Measurements from ENCODE around the gene PARD6B.
"Not testable (repeated sequence)": the region's sequence is repeated elsewhere in the genome, so short reads cannot be mapped to it uniquely, and the experiment has no call there.

The PARD6B gene

DNA sequence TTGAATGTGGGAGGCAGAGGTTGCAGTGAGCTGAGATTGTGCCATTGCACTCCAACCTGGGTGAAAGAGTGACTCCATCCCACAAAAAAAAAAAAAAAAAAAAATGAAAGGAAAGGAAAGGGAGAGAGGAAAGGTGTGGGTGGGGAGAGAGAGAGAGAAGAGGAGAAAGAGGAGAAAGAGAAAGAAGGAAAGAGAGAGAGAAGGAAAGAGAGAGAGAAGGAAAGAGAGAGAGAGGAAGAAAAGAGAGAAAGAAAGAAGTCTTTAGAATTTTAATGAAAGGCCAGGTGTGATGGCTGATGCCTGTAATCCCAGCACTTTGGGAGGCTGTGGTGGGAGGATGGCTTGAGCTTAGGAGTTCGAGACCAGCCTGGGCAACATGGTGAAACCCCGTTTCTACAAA is 55.8 kb downstream of the PARD6B start:
- no peak for DNase-seq
- in situ Hi-C loops (cut with HindIII; ENCODE audit: low pct_ligation_motif_present, low pct_unique_long_range_greater_than_20kb, low sequenced_read_pairs): no loop called here

DNA sequence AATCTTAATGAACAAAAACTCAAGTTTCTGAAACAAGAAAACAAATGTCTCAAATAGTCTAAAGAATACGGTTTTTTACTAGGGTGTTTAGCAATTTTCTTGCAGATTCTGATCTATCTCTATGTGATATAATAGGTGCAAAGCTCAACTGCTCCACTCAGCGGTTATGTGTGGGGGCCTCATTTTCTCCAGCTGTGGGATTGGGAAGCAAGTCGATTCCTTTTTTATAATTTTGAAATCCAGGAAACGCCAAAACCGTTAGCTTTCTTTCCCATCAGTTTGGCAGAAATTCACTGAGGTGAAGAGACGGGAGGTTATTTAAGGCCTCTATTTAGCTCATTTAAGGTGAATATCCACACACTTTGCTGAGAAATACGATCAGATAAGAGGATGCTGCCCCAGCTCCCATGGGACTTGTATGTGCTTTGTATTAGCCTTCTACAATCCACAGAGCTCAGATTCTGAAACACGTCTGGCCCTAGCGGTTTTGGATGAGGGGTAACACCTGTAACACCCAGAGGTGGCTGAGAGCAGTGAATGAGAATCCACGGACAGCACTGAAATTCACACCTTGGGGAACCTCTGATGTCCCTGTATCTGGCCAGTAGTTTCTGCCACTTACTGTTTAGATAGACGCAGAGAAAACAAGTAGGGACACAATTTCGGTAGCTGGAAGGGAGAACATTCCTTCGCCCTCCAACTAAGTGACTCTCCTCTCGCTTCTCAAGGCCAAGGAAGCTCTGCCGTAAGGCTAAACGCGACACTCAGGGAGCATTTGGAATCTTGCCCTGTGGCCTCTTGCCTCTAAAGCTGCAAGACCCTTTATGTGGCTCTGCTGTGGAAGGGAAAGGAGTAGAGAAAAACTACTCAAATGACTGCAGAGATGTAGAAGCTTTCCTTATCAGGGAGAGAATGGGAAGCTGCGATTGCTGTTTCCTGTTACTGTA is 56.9 kb downstream of the PARD6B start:
- in situ Hi-C loops (cut with HindIII; ENCODE audit: low pct_ligation_motif_present, low pct_unique_long_range_greater_than_20kb, low sequenced_read_pairs): no loop called here
- DNase-seq: peak; percentile 77

DNA sequence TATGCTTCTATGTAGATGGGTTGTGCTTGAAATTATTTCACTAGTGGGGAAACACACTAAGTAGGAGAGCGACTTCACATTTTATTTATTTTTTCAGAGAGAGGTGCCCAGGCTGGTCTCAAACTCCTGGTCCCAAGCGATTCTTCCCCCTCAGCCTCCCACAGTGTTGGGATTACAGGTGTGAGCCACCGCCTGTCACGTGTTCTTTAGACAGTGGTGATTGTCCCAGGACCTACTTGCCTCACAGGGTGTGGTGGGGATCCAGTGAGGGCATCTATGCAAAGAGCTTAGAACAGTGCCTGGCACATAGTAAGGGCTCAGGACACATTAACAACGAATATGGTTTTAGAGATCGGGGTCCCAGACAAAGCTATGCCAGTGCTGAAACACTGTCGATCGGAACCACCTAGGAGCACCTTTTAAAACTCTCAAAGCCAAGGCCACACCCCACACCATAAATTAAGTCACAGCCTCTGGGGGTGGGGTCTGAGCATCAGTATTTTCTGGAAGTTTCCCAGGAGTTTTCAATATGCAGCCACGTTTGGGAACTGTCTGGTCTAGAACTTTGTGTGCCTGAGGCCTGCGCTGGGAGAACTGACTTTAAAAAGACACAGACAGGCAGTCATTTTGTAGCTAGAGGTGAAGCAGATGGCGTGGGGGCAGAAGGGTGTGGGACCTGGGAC is 58.7 kb downstream of the PARD6B start:
- no peak for DNase-seq
- in situ Hi-C loops (cut with HindIII; ENCODE audit: low pct_ligation_motif_present, low pct_unique_long_range_greater_than_20kb, low sequenced_read_pairs): no loop called here

GRCh38 chr20:50790651-50791277 is 59.4 kb downstream of the PARD6B start:
- peak; percentile 87 for DNase-seq
- in situ Hi-C loops (cut with HindIII; ENCODE audit: low pct_ligation_motif_present, low pct_unique_long_range_greater_than_20kb, low sequenced_read_pairs): no loop called here

- in situ Hi-C loops (cut with HindIII; ENCODE audit: low pct_ligation_motif_present, low pct_unique_long_range_greater_than_20kb, low sequenced_read_pairs): no loop called here
- no peak for DNase-seq
These were observed 61.6 kb downstream of the PARD6B start for GRCh38 chr20:50792708-50793574.

DNA sequence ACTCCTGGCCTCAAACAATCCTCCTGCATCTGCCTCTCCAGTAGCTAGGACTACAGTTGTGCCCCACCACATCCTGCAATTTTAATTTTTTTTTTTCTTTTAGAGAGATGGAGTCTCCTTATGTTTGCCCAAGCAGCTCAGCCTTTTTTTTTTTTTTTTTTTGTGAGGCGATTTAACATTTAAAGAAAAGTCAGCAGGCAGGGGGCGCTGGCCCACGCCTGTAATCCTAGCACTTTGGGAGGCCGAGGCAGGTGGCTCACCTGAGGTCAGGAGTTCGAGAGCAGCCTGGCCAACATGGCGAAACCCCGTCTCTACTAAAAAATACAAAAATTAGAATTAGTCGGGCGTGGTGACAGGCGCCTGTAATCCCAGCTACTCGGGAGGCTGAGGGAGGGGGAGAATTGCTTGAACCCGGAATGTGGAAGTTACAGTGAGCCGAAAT is 62.2 kb downstream of the PARD6B start:
- in situ Hi-C loops (cut with HindIII; ENCODE audit: low pct_ligation_motif_present, low pct_unique_long_range_greater_than_20kb, low sequenced_read_pairs): not testable (repeated sequence)
- DNase-seq: peak; percentile 44

DNA sequence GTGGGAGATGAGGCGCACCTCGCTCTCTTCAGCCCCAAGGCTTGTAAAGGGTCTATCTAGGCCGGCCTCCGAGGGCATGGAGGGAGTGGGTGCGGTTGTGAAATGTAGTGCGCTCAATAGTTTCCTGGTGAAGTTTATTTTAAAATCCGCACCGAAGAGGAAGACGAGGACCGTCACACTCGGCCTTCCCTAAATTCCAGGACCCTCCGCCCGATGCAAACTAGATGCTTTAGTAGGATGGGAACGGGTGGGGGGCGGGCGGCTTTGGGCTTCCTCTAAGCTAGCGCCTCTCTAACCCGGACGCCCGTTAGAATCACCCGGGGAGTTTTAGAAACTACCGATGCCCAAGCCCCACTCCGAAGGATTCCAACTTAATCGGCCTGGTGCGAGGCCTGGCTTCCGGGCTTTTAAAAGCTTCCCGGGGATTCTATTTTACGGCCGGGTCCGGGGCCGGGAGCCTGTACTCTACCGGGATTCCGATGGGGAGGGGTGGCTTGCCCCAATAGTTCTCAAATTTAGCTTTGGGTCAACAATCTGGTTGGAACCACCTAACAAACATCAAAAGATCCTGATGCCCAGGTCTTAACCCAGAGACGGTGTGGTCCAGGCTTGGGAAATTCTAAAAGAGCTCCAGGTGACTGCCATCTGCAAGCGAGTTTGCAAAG is 62.9 kb downstream of the PARD6B start:
- DNase-seq: no peak
- in situ Hi-C loops (cut with HindIII; ENCODE audit: low pct_ligation_motif_present, low pct_unique_long_range_greater_than_20kb, low sequenced_read_pairs): no loop called here

GRCh38 chr20:50794846-50795634 is 63.7 kb downstream of the PARD6B start, which contains the start of gene BCAS4:
Gene BCAS4 (plus strand): TSS chr20:50795061. CDS start chr20:50795084, 23 bp downstream.
- DNase-seq: peak; percentile 84
- in situ Hi-C loops (cut with HindIII; ENCODE audit: low pct_ligation_motif_present, low pct_unique_long_range_greater_than_20kb, low sequenced_read_pairs): no loop called here

DNA sequence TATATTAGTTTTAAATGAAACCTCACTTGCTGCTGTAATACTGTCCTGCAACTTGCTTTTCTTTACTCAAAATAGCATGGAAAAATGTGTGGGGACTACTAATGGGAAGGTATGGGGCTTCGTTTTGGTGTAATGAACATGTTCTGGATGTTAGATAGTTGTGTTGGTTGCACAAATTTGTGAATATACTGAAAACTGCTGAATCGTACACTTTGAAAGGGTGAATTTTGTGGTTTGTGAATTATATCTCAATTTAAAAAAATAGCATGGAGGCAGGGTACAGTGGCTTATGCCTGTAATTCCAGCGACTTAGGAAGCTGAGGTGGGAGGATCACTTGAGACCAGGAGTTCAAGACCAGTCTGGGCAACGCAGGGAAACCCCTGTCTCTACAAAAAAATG is 65.8 kb downstream of the PARD6B start:
- in situ Hi-C loops (cut with HindIII; ENCODE audit: low pct_ligation_motif_present, low pct_unique_long_range_greater_than_20kb, low sequenced_read_pairs): no loop called here

GRCh38 chr20:50798650-50799049 is 67.3 kb downstream of the PARD6B start:
- DNase-seq: no peak
- in situ Hi-C loops (cut with HindIII; ENCODE audit: low pct_ligation_motif_present, low pct_unique_long_range_greater_than_20kb, low sequenced_read_pairs): no loop called here

More for the DNA sequence above, 65.8 kb downstream of the PARD6B start:
- DNase-seq: no peak

- in situ Hi-C loops (cut with HindIII; ENCODE audit: low pct_ligation_motif_present, low pct_unique_long_range_greater_than_20kb, low sequenced_read_pairs): no loop called here
- no peak for DNase-seq
These were observed 68.0 kb downstream of the PARD6B start for GRCh38 chr20:50799176-50799889.

DNA sequence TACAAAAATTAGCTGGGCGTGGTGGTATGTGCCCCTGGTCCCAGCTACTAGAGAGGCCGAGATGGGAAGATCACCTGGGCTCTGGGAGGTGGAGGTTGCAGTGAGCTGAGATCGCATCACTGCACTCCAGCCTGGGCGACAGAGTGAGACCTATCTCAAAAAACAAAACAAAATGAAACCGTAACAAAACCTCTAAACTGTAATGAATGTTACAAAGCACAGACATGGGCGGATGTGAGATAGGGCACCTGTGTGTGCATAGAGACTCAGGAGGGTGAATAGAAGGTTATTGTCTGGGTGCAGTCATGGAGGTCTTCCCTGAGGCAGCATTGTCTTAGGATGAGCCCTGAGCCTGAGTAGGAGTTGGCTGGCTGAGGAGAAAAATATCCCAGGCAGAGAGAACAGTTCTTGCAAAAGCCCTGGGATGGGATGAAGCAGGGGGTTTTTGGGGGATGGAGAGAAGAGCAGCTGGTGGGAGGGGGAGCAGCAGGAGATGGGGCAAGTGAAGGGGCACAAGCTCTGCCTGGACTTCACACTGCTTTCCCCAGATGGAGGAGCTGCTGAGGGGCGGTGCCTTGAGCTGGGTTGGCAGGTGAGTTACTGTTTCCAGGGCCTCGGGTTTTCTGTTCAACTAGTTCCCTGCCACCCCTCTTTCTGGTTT is 68.6 kb downstream of the PARD6B start:
- in situ Hi-C loops (cut with HindIII; ENCODE audit: low pct_ligation_motif_present, low pct_unique_long_range_greater_than_20kb, low sequenced_read_pairs): no loop called here
- DNase-seq: no peak

- in situ Hi-C loops (cut with HindIII; ENCODE audit: low pct_ligation_motif_present, low pct_unique_long_range_greater_than_20kb, low sequenced_read_pairs); DNase-seq: not testable (repeated sequence)
These were observed 69.8 kb downstream of the PARD6B start for GRCh38 chr20:50800986-50801746.

DNA sequence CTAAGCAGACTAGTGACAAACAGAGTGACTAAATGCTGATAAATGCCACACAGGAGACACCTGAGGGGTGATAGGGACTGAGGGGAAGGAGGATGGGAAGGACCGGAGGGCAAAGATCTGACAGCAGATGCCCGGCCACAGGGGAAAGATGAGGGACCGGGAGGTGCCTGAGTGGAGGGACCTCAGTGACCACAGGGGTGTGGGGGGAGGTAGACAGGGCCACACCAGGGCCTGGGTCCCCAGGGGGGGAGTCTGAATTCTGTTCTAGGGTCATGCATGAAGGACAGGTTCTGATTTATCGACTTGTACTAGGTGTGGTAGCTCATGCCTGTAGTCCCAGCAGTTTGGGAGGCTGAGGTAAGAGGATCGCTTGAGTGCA is 70.4 kb downstream of the PARD6B start:
- in situ Hi-C loops (cut with HindIII; ENCODE audit: low pct_ligation_motif_present, low pct_unique_long_range_greater_than_20kb, low sequenced_read_pairs): no loop called here

GRCh38 chr20:50802289-50802688 is 70.9 kb downstream of the PARD6B start:
- in situ Hi-C loops (cut with HindIII; ENCODE audit: low pct_ligation_motif_present, low pct_unique_long_range_greater_than_20kb, low sequenced_read_pairs): no loop called here
- no peak for DNase-seq

More for the DNA sequence above, 70.4 kb downstream of the PARD6B start:
- no peak for DNase-seq

Measured in ACHN (cell line).